Lower lobe of right lung (tissue), 2 donors: ENCODE measurements around the gene SLC25A53. TPM values are rescaled to one million over a fixed set of nuclear protein-coding genes. Genes with fewer than 3 reads are reported as not detected.

ENCODE experiments used
- ATAC-seq, 2 donors: fragments of 200-7000 bp; cut with Tn5 transposase; one replicate each; pipeline ENCODE4 v1.9.1; 2020 to 2022; ENCODE audit warnings: mild to moderate bottlenecking in 2 of 2, moderate library complexity in 2 of 2
- DNase-seq: peaks from one replicate; pipeline ENCODE4 v3.0.0-alpha.2; 2020
- H3K27ac ChIP-seq: fragments of 200-600 bp; one replicate; pipeline ENCODE4 v1.8.0; 2022
- H3K27me3 ChIP-seq: fragments of 200-600 bp; one replicate; pipeline ENCODE4 v1.8.0; 2022; ENCODE audit warnings: low read depth
- H3K36me3 ChIP-seq: fragments of 200-600 bp; one replicate; pipeline ENCODE4 v1.8.0; 2022; ENCODE audit warnings: mild to moderate bottlenecking
- H3K4me1 ChIP-seq: fragments of 200-600 bp; one replicate; pipeline ENCODE4 v1.8.0; 2022
- H3K4me3 ChIP-seq: fragments of 200-600 bp; one replicate; pipeline ENCODE4 v1.8.0; 2022; ENCODE audit warnings: mild to moderate bottlenecking
- H3K9me3 ChIP-seq: fragments of 200-600 bp; one replicate; pipeline ENCODE4 v1.8.0; 2022
- intact Hi-C: fragments of 100-400 bp; cut with DNase I; formaldehyde crosslinking; loops from one replicate; pipeline ENCODE4 v1.11.0; 2022
- total RNA-seq: library from RNA; stranded (reverse); fragmentation: NEBNext Ultra II Directional; extraction: Animal tissue kit (Norgen Biotek cat#: 25700); gene quantifications from one replicate; pipeline ENCODE4 v1.2.1, GENCODE V29; 2021
- TF ChIP-seq, protein P1 (sequence below): fragments of 200-600 bp; IDR thresholded peaks from one replicate; pipeline ENCODE4 v1.8.0; 2022; ENCODE audit warnings: antibody characterized with exemption, mild to moderate bottlenecking
- donor health status: DM: no; HTN: yes; CAD: no; lungs with severe emphysema.

Gene SLC25A53
- total RNA-seq, 1 donor from 2014 or later = 13.4 TPM

DNA sequence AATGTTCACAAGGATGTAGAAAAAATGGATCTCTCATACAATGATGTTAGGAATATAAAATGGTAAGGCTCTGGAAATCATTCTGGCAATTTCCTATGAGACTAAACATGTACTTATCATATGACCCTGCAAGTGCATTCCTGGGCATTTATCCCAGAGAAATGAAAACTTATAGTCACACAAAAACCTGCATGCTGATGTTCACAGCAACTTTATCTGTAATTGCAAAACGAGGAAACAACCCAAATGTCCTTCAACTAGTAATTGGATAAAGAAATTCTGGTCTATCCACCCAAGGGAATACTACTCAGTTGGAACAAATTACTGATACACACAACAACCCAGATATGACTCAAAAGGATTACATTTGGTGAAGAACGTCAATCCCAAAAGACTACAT lies 30.0 kb downstream of the SLC25A53 start:
- intact Hi-C loops = no loop called here
- ATAC-seq (no peak), DNase-seq (no peak)
- no peaks in the 10 kb centered on the region for H3K27me3 ChIP-seq
- H3K27ac ChIP-seq = no peak overlapping the region
- TF ChIP-seq, protein P1, sequence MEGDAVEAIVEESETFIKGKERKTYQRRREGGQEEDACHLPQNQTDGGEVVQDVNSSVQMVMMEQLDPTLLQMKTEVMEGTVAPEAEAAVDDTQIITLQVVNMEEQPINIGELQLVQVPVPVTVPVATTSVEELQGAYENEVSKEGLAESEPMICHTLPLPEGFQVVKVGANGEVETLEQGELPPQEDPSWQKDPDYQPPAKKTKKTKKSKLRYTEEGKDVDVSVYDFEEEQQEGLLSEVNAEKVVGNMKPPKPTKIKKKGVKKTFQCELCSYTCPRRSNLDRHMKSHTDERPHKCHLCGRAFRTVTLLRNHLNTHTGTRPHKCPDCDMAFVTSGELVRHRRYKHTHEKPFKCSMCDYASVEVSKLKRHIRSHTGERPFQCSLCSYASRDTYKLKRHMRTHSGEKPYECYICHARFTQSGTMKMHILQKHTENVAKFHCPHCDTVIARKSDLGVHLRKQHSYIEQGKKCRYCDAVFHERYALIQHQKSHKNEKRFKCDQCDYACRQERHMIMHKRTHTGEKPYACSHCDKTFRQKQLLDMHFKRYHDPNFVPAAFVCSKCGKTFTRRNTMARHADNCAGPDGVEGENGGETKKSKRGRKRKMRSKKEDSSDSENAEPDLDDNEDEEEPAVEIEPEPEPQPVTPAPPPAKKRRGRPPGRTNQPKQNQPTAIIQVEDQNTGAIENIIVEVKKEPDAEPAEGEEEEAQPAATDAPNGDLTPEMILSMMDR = no peak
- H3K4me3 ChIP-seq = no peak overlapping the region
- H3K4me1 ChIP-seq = no peaks in the 10 kb centered on the region
- peaks cover 17% of the 10 kb centered on the region for H3K36me3 ChIP-seq
- H3K9me3 ChIP-seq = no peaks in the 10 kb centered on the region

DNA sequence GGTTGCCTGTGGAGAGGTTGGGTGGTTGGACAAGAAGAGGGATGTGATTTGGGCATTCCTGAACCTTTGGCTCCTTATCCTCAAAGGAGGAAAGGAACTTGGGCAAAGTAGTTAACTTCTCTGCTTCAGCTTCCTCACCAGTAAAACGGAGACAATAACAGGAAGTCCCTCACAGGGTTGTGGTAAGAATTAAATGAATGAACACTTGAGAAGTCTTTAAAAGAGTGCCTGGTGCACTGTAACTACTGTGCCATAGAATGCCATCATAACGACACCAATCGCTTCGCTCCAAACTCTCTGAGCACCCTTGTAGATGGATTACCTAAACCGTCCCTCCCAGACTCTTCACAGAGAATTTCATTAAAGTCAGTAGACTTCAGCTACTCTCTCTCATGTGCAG lies 34.0 kb downstream of the SLC25A53 start:
- Histone ChIP-seq H3K36me3 (peaks cover 12% of the 10 kb centered on the region), H3K9me3 (no peaks in the 10 kb centered on the region), H3K4me3 (no peak overlapping the region), H3K4me1 (no peaks in the 10 kb centered on the region), H3K27me3 (no peaks in the 10 kb centered on the region), H3K27ac (no peak overlapping the region)
- intact Hi-C loops = no loop called here
- TF ChIP-seq, protein P1 = no peak
- ATAC-seq (no peak), DNase-seq (no peak)

DNA sequence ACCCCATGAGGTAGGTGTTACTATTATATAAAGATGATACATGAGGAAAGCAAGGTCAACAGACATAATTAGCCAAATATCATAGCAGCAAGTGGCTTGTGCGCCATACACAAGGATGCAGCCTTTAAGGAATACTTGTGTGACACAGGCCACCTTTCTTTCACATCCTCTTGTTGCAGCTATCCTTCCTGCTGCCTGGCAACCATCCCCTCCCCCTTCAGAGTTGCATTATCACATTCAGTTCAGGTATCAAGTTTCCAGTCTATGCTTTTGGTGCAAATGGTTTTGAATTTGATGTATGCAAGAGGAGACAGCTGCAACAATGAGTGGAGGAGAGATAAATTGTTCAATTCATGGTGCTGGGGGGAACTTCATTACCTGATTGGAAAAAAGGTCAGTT lies 38.0 kb downstream of the SLC25A53 start:
- no peaks in the 10 kb centered on the region for H3K36me3 ChIP-seq
- no peak overlapping the region for H3K4me3 ChIP-seq
- H3K27me3 ChIP-seq = no peaks in the 10 kb centered on the region
- intact Hi-C loops = no loop called here
- DNase-seq = no peak
- no peak for ATAC-seq
- TF ChIP-seq, protein P1 = no peak
- H3K27ac ChIP-seq = no peak overlapping the region
- no peaks in the 10 kb centered on the region for H3K4me1 ChIP-seq
- no peaks in the 10 kb centered on the region for H3K9me3 ChIP-seq

DNA sequence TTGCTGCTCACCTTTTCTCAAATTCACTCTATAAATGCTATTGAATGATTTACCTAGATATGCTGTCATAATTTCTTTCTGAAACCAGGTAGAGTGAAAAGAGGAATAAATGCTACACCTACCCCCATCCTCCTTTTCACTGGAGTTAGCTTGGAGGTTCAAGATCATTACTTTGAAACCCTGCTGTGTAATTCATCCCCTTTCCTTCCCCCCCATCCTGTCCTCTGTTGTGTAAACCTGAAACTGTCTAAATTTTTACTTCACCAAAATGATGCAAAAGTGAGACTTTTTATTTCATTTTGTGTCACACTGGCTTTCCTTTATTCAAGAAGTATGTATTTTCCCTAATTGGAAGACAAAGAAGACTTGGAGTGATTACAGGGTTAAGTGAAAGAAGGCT lies 39.0 kb downstream of the SLC25A53 start:
- Histone ChIP-seq H3K27ac (no peak overlapping the region), H3K27me3 (no peaks in the 10 kb centered on the region), H3K9me3 (no peaks in the 10 kb centered on the region), H3K4me3 (no peak overlapping the region), H3K36me3 (no peaks in the 10 kb centered on the region), H3K4me1 (peaks cover 4% of the 10 kb centered on the region)
- intact Hi-C loops = no loop called here
- DNase-seq (no peak), ATAC-seq (no peak)
- TF ChIP-seq, protein P1 = no peak

DNA sequence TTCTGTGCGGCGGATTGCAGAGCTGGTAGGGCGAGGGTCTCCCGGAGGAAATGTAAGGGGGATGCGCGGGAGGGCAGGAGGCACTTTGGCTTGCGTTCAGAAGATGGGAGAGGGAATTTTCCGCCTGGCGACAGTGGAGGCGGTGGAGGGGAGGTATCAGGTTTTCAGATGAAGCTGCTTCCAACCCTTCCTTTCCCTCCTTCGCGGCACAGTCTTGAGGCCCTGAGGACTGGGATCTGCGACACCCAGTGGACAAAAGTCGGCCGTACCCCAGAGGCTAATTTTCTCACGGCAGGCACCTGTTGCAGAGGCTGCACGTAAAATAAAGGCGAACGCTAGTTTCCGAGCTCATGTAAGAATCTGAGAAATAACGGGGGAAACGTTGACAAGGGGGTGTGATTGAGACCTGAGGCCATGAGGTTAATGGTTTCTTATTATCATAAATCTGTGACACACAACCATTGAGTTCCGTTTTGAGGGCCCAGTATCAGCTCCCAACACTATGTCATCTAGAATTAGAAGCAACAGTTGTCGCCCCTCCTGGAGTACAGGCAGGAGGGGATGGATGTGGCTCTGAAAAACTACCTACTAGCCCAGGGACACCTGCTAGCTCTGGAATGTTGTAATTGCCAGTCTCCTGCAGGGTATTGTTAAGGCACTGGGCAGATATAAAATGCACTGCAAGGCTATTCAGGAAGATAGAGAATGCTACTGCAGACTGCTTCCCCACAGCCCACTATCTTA lies 43.4 kb downstream of the SLC25A53 start:
- intact Hi-C loops = no loop called here
- TF ChIP-seq, protein P1 = peak; percentile 53
- Histone ChIP-seq H3K4me1 (peaks cover 4% of the 10 kb centered on the region), H3K4me3 (peak overlapping the region; percentile 64), H3K27me3 (no peaks in the 10 kb centered on the region), H3K9me3 (no peaks in the 10 kb centered on the region), H3K36me3 (no peaks in the 10 kb centered on the region), H3K27ac (no peak overlapping the region)
- DNase-seq (peak; percentile 42), ATAC-seq (peak; percentile 82 to 84)
